ENCODE results near the gene RNF152. TPM values are rescaled to one million over a fixed set of nuclear protein-coding genes. Genes with fewer than 3 reads are reported as not detected.

Gene RNF152
- polyA plus RNA-seq, 4 donors, result 7.9 to 9.8 (median 8.7) TPM

DNA sequence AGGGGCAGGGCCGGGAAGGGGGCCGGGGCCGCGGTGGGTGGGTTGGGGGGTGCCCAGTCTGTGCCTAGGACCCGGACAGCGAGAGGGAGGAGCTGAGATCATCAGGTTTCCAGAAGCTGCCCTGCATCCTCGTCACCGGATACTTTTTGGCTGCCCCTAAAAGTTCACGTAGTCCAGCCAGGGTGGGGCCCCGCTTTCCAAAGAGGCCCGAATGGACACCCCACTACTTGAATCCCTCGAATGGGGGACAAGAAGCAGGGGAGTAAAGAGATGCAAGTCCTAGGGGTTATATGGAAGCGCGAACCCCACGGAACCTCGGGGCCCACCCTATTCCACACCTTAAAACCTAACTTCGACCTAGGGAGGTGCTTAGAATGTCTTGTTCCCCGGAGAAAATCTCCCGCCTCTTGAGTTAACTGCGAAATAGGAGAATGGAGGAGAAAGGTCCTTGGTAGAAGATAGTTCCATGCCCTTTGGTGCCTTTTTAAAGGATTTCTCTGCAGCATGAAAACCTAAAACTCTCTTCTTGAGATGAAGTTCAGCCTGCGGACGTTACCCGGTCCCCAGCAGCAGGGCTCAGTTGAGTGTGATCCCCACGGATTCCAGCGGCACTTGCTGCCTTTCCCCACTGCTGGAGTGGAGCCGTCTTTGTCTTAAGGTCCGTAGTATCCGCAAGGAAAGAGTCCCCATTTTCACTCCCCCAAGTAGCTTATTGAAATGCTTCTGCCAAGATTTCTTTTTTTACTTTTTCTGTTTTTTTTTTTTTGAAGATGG, 2.1 kb upstream of the RNF152 start:
- DNase-seq (ENCODE audit: low read depth in 4 of 4, low spot score in 3 of 4), result no peak

- peak in 3 of 4 donors; percentile 56 to 78 (median 56) for DNase-seq (ENCODE audit: low read depth in 4 of 4, low spot score in 3 of 4)
Measured at GRCh38 chr18:61893971-61894750, 1.4 kb upstream of the RNF152 start.

GRCh38 chr18:61893309-61893970, 633 bp upstream of the RNF152 start:
- peak in 2 of 4 donors; percentile 43 to 61 for DNase-seq (ENCODE audit: low read depth in 4 of 4, low spot score in 3 of 4)

GRCh38 chr18:61891894-61892293, 913 bp downstream of the RNF152 start:
- DNase-seq (ENCODE audit: low read depth in 4 of 4, low spot score in 3 of 4), result no peak

- no peak for DNase-seq (ENCODE audit: low read depth in 4 of 4, low spot score in 3 of 4)
Measured at GRCh38 chr18:61891271-61891670, 1.5 kb downstream of the RNF152 start.

DNA sequence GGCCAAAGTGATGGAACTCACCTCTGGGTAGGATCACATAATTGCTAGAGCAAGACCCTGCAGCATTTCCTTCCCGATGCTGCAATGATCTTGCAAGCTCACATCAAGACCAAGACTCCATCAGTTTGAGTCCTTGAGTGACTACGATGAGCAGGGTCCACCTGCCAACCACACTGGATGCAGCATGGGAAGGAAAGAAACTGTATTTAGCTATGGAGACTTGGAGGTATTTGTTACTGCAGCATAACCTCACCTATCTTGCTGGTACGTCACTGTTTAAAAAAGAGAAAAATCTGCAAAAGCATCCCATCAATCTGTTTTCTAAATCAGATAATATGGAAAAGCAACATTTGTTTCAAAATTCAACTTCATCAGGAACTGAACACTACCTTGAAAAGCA, 2.5 kb downstream of the RNF152 start:
- DNase-seq (ENCODE audit: low read depth in 4 of 4, low spot score in 3 of 4), result no peak

DNA sequence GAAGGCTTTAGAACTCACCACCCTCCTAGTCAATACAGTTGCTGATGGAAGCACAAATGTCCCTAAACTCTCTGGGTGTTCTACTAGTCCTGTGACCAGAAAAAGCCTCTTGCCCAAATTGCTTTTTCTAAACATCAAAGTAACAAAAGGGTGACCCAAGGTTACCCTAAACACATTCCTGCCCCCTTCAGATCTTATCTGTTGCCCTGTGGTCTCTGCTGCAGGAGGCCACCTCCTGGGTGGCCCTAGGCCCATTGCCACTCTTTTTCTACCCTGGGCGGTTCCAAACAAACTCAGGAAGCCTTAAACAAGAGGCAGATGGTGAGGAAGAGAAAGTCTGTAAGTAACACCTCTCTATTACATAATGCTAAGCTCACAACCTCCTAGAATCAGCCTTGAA, 3.3 kb downstream of the RNF152 start:
- no peak for DNase-seq (ENCODE audit: low read depth in 4 of 4, low spot score in 3 of 4)

DNA sequence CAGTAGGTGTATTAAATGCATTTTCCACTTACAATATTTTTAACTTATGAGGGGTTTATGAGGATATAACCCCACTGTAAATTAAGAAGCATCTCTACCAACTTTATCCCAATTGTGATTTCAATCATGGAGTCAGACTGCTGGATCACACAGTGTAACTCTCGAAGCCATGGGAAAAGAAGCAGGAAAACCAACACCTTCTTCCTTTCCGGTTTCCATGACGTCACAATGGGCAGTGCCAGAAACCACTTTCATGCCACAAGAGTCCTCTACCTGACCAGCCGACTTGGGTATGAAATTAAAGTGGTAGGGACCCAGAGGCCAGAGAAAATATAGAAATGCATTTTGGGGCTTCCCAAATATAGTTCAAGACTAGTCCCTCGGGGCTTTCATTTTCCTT, 4.2 kb downstream of the RNF152 start:
- DNase-seq (ENCODE audit: low read depth in 4 of 4, low spot score in 3 of 4), result no peak

- DNase-seq (ENCODE audit: low read depth in 4 of 4, low spot score in 3 of 4), result no peak
Measured at GRCh38 chr18:61887838-61888237, 5.0 kb downstream of the RNF152 start.

DNA sequence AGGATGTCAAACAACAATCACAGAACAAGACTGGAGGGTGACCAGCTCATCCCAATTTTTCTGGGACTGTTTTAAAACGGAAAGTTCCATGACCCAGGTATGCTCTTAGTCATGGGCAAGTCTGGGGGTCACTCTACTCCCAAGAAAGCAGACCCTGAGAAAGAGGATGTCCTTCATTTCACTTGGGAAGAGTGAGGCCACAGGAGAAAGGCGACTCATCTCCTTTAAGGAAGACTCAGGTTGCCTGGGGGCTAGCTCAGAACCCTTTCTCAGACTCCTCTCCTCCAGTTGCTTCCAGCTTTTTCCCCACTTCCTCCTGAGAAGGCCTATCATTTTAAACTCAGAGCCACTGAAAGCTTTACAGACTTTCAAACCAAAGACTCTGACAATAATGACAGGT, 9.3 kb downstream of the RNF152 start:
- DNase-seq (ENCODE audit: low read depth in 4 of 4, low spot score in 3 of 4), result no peak

- no peak for DNase-seq (ENCODE audit: low read depth in 4 of 4, low spot score in 3 of 4)
Measured at GRCh38 chr18:61882296-61883004, 10.4 kb downstream of the RNF152 start.

GRCh38 chr18:61876899-61877298, 15.9 kb downstream of the RNF152 start:
- no peak for DNase-seq (ENCODE audit: low read depth in 4 of 4, low spot score in 3 of 4)

- peak in 3 of 4 donors; percentile 5 to 20 (median 18) for DNase-seq (ENCODE audit: low read depth in 4 of 4, low spot score in 3 of 4)
Measured at GRCh38 chr18:61870151-61870550, 22.7 kb downstream of the RNF152 start.

DNA sequence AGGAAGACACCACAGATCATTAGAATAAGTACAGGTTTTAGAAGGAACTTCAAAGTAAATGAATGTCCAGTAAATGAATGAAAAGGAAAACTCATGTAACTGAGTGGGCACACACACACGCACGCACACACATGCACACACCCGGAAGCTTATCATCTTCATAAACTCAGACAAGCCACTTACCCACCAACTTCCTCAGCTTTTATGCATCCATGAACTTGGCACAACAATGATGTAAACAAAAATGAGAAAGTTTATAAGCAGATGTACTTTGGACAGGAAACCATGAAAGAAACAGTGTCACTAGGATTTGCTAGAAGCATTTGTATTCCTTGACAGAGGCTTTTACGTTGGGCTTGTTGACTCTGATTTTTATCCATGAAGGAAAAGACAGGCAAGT, 23.2 kb downstream of the RNF152 start:
- no peak for DNase-seq (ENCODE audit: low read depth in 4 of 4, low spot score in 3 of 4)

DNA sequence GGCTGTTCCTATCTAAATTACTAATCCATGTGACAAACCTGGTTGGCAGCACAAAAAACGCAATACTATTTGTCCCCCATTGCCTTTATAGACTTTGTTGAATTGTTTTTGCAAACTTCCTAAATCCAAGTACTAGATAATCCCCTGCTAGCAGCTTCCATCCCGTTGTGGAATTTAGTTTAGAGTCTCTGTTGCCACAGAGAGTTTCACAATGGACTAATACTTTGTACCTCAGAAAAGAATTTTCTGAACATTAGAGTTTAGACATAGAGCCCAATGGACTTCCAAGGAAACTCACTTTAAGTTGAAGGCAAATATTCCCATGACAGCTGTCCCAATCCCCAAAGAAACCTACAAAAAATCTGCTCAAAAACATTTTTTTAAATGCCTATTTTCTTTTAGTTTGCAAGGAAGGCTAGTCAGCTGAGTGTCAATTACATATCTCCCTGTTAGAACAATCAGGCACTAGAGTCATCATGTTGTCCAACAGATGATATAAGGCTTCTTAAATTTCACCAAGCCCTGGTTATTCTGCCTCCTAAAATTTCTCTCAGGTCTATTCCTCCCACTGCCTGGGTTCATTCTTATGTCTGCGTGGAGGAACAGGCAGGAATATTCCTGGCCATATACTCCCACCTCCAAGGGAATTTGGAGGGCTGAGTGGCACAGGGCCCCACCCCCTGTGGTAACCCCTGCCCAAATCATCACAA, 27.2 kb downstream of the RNF152 start:
- peak in 1 of 4 donors; percentile 5 for DNase-seq (ENCODE audit: low read depth in 4 of 4, low spot score in 3 of 4)

- no peak for DNase-seq (ENCODE audit: low read depth in 4 of 4, low spot score in 3 of 4)
Measured at GRCh38 chr18:61861372-61861771, 31.4 kb downstream of the RNF152 start.

GRCh38 chr18:61860302-61860701, 32.5 kb downstream of the RNF152 start:
- DNase-seq (ENCODE audit: low read depth in 4 of 4, low spot score in 3 of 4), result no peak

DNA sequence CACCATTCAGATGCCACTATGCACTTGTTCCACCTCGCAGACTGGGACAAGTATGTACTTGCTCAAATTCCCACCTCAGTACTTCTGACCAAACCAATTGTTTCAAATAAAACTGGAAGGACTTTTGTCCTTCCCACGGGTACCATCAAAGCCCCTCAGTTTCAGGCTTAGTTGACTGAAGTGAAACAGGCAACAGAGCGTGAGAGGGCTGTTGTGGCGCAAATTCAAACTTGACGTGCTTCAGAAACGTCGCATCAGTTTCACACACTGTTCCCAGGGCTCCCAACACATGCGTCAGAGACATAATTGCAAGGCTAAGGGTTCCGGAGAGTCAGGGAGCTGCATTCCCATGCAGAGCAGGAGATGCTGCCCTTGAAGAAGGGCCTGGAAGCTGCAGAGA, 33.7 kb downstream of the RNF152 start:
- DNase-seq (ENCODE audit: low read depth in 4 of 4, low spot score in 3 of 4), result no peak

DNA sequence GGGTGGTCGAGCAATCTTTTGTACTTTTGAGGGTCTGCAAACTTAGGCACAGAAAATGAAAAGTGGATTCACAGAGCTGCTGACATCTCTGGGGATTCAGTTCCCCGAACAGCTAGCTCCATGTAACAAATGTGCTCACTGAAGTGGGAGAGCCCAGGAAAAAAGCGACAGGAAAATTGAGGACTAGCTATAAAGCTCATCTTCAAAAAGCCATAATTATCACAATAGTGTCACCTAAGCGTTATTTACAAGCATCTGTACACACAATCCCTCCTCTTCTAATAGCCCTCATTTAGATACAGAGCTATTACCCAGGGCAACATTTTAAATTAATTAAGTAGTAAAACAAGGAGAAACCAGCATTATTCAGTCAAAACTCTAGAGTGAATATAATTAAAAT, 36.1 kb downstream of the RNF152 start:
- no peak for DNase-seq (ENCODE audit: low read depth in 4 of 4, low spot score in 3 of 4)
